Activated T-cell treated with anti-CD3 and anti-CD28 coated beads for 24 hours (primary cell): Measurements from ENCODE around the gene CFAP90.

Experiments used
- DNase-seq: peaks from one replicate; pipeline ENCODE4 v3.0.0-alpha.2; 2020; ENCODE audit warnings: low read depth

CFAP90 gene

GRCh38 chr5:7850395-7851239 lies at the start of gene CFAP90:
Gene CFAP90 (minus strand): TSS chr5:7851133. CDS start chr5:7851021, 112 bp downstream.
- no peak for DNase-seq

- no peak for DNase-seq
Measured at GRCh38 chr5:7897014-7897600, 46.2 kb upstream of the CFAP90 start.

GRCh38 chr5:7894860-7895259 lies 43.9 kb upstream of the CFAP90 start:
- no peak for DNase-seq

GRCh38 chr5:7894439-7894838 lies 43.5 kb upstream of the CFAP90 start:
- DNase-seq: no peak

DNA sequence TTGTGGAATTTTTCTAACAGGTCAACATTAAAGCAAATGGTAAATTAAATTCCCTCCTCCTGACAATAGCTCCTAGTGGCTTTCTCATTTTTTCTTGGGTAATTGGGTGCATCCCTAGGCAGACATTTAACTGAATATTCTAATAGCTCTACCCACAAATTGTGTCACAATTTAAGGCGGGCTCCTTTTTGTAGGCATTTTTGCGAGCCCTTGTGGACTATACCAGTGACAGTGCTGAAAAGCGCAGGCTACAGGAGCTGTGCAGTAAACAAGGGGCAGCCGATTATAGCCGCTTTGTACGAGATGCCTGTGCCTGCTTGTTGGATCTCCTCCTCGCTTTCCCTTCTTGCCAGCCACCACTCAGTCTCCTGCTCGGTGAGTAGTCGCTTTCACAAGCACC lies 38.0 kb upstream of the CFAP90 start:
- DNase-seq: no peak

DNA sequence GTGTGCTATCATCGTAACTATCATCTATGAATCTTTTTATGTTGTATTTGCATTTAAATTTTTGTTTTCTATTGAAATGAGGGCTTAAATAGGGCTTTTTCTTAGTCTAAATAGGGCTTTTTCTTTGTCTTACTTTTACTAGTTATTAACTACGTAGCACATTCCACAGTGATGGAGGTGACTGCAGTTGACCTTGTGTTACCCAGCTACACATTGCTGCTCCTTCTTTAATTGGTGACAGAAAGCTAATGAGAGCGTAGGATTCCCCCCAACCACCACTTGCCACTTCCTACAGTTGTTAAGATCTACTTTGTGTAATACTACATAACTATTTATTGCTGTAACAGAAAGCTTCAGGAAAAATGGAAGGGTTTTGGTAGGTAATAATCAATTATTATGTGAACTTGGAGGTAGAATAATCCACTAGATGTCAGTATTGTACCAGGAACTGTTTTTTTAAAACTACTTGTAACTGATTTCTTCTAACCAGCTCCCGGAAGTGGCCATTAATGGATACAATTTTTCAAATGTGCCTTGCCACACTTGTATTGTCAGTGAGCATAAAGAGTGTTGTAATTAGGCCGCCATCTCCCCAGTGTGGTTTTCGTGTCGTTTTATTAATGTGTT lies 36.0 kb upstream of the CFAP90 start:
- no peak for DNase-seq

- DNase-seq: no peak
Measured at GRCh38 chr5:7884491-7885267, 33.7 kb upstream of the CFAP90 start.

DNA sequence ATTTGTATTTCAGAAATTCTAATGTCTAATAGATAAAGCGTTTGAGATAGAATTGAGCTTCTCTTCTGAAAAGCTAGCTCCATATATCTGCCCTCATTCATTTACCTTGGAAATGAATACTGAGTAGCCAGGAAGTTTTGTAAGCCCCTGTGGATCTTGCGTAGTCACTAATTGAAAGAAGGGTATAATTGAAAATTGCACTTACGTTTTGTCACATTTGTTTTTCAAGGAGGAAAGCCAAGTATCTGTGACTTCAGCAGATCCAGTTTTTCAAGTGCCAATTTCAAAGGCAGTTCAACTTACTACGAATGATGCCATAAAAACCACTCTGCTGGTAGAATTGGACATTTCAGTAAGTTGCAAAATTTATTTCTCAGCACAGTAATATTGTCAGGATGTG lies 32.0 kb upstream of the CFAP90 start:
- no peak for DNase-seq

GRCh38 chr5:7881816-7882215 lies 30.9 kb upstream of the CFAP90 start:
- no peak for DNase-seq

DNA sequence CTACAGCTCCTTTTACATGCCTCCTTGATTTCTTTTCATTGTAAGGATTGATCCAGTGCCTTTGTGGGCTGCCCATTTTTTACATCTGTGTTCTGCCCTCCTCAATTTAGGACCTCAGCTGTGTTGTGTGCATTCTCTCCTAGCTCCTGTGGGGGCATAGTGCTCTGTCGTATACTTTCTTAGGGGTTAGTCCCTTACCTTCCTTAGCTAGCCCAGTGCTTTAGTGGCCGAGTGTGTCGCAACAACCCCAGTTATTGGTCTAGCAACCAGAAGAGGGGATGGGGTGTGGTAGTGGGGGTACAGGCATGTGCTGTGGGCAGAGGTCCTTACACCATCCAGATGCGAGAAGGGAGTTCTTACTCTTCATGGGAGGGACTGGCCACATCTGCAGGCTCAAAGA lies 30.2 kb upstream of the CFAP90 start:
- no peak for DNase-seq

GRCh38 chr5:7878381-7878873 lies 27.5 kb upstream of the CFAP90 start:
- DNase-seq: no peak

GRCh38 chr5:7877851-7878250 lies 26.9 kb upstream of the CFAP90 start:
- DNase-seq: no peak

- DNase-seq: no peak
Measured at GRCh38 chr5:7876867-7877266, 25.9 kb upstream of the CFAP90 start.

GRCh38 chr5:7875151-7875550 lies 24.2 kb upstream of the CFAP90 start:
- no peak for DNase-seq

- DNase-seq: no peak
Measured at GRCh38 chr5:7874639-7875038, 23.7 kb upstream of the CFAP90 start.

DNA sequence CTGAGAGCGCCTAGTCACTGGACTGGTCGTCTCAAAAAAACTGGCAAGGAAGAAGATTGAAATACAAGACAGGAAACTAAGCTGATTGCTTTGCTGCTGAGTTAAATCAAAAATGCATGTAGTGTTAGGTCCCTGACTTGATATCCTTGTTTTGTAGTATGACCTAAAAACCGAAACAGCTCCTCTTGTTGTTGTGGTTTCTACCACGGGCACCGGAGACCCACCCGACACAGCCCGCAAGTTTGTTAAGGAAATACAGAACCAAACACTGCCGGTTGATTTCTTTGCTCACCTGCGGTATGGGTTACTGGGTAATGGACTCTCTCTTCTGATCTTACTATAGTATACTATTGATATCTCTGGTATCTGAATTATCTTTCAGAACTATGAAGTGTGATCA lies 22.3 kb upstream of the CFAP90 start:
- no peak for DNase-seq

DNA sequence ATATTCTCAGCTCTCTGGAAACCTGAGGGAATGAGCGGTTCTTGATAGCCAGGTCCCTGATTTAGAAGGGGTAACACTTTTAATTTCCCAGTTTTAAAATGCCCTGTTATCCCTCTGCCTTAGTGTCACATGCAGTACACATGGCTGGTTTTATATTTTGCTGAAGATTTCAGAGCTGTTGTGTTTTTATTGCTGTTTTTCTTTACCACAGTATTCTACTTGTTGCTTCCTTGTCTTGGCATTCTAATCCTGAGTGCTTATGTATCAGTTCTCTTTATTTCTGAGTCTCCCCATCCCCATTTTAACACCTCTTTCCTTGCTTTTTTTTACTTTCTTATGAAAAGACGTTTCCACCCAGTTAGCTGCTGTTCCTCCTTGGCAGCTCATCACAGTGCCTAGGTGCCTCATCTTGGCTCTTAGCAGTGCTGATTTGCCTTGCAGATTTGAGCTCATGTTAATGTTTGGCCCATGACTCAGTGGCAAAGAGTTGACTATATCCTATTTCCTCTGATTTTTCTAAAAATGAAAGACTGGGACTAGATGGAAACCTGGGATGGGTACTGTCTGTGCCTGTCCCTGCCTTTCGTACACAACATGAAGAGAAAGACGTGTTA lies 21.7 kb upstream of the CFAP90 start:
- no peak for DNase-seq

GRCh38 chr5:7871653-7872052 lies 20.7 kb upstream of the CFAP90 start:
- no peak for DNase-seq

GRCh38 chr5:7869474-7870136 lies 18.7 kb upstream of the CFAP90 start:
- no peak for DNase-seq

- peak; percentile 85 for DNase-seq
Measured at GRCh38 chr5:7868773-7869473, 18.0 kb upstream of the CFAP90 start, which contains the start of the genes FASTKD3 and MTRR. Gene FASTKD3 (minus strand): TSS chr5:7869031. CDS start chr5:7868083, 948 bp downstream. Gene MTRR (plus strand): TSS chr5:7869148. CDS start chr5:7870795, 1,647 bp downstream.

- no peak for DNase-seq
Measured at GRCh38 chr5:7868427-7868772, 17.5 kb upstream of the CFAP90 start.
